B cell (primary cell): ENCODE measurements around the gene PDCD11. TPM values are rescaled to one million over a fixed set of nuclear protein-coding genes. Genes with fewer than 3 reads are reported as not detected.

Experiments
- ATAC-seq: fragments of 200-7000 bp; cut with Tn5 transposase; one replicate; pipeline ENCODE4 v1.10.0; 2021; ENCODE audit warnings: low read depth, mild to moderate bottlenecking, moderate number of reproducible peaks, moderate library complexity
- CTCF ChIA-PET: fragments of 350-600 bp; sonication (Branson Sonifier 250); formaldehyde crosslinking; loops from one replicate; lab custom pipeline; 2021; ENCODE audit warnings: antibody characterized with exemption, inconsistent platforms; lab: Charles Lee
- POLR2A ChIA-PET: fragments of 350-600 bp; sonication (Branson Sonifier 250); formaldehyde crosslinking; loops from one replicate; lab custom pipeline; 2021; ENCODE audit warnings: antibody characterized with exemption; lab: Charles Lee
- DNase-seq: peaks from one replicate; pipeline ENCODE4 v3.0.0; 2013
- H2AFZ ChIP-seq: 2 replicates; pipeline ENCODE4 v1.6.1; 2012; ENCODE audit warnings: mild to moderate bottlenecking, low read depth, low read length; ENCODE audit not compliant: insufficient read depth, poor library complexity, severe bottlenecking
- H3K27ac ChIP-seq, 2 donors: 1 replicate in 1 of 2; 2 replicates in 1 of 2; pipeline ENCODE4 v1.5.1; 2012 to 2013; ENCODE audit warnings: low read length in 2 of 2, mild to moderate bottlenecking in 2 of 2, moderate library complexity in 1 of 2
- H3K27me3 ChIP-seq, 4 experiments: fragments of 200-600 bp in 1 of 4; sonication (generic) in 1 of 4; replicated peaks in 1 of 4; 1 replicate in 2 of 4; 2 replicates in 2 of 4; pipeline versions ENCODE4 v1.6.1 to v1.7.0; 2013 to 2016; ENCODE audit warnings: low read length in 3 of 4, mild to moderate bottlenecking in 2 of 4, mixed read lengths in 1 of 4, moderate library complexity in 1 of 4; ENCODE audit not compliant: insufficient read depth in 4 of 4, control insufficient read depth in 3 of 4; ENCODE audit errors: control extremely low read depth in 1 of 4
- H3K36me3 ChIP-seq, 2 experiments: replicated peaks in 1 of 2; 1 replicate in 1 of 2; 2 replicates in 1 of 2; pipeline versions ENCODE4 v1.6.1 to v1.7.1; 2013; ENCODE audit warnings: low read length in 1 of 2; ENCODE audit not compliant: insufficient read depth in 2 of 2, control insufficient read depth in 1 of 2; ENCODE audit errors: control extremely low read depth in 1 of 2, extremely low read depth in 1 of 2
- H3K4me1 ChIP-seq, 2 donors: fragments of 200-600 bp in 1 of 2; sonication (generic) in 1 of 2; 1 replicate in 1 of 2; 2 replicates in 1 of 2; pipeline versions ENCODE4 v1.5.1 to v1.6.1; 2013 to 2017; ENCODE audit warnings: low read length in 2 of 2; ENCODE audit not compliant: control insufficient read depth in 2 of 2, insufficient read depth in 2 of 2
- H3K4me2 ChIP-seq: replicated peaks from 2 replicates; pipeline ENCODE3; 2012; ENCODE audit warnings: mild to moderate bottlenecking, low read depth, low read length; ENCODE audit not compliant: poor library complexity, severe bottlenecking
- H3K4me3 ChIP-seq, 5 experiments: fragments of 200-600 bp in 1 of 5; sonication (generic) in 1 of 5; 1 replicate in 3 of 5; 2 replicates in 2 of 5; pipeline versions ENCODE4 v1.5.1 to v1.7.0; 2011 to 2016; ENCODE audit warnings: low read length in 4 of 5, mild to moderate bottlenecking in 4 of 5, low read depth in 2 of 5, control low read depth in 1 of 5, moderate library complexity in 1 of 5; ENCODE audit not compliant: insufficient read depth in 1 of 5; ENCODE audit errors: control extremely low read depth in 1 of 5, extremely low read depth in 1 of 5
- H3K79me2 ChIP-seq: fragments of 200-600 bp; sonication (generic); one replicate; pipeline ENCODE4 v1.6.0; 2016; ENCODE audit warnings: low read length; ENCODE audit not compliant: control insufficient read depth, insufficient read depth
- H3K9ac ChIP-seq: fragments of 200-600 bp; sonication (generic); 2 replicates; pipeline ENCODE4 v1.6.1; 2017; ENCODE audit warnings: mild to moderate bottlenecking, low read length, moderate library complexity
- H3K9me3 ChIP-seq, 3 donors: one replicate each; pipeline versions ENCODE4 v1.6.1 to v1.7.1; 2013; ENCODE audit warnings: low read length in 2 of 3; ENCODE audit not compliant: control insufficient read depth in 2 of 3, insufficient read depth in 1 of 3; ENCODE audit errors: control extremely low read depth in 1 of 3
- H4K20me1 ChIP-seq: 2 replicates; pipeline ENCODE4 v1.6.0; 2012; ENCODE audit warnings: mild to moderate bottlenecking, low read length; ENCODE audit not compliant: insufficient read depth, control insufficient read depth, poor library complexity, severe bottlenecking
- H3K27ac Mint-ChIP-seq: one replicate; pipeline ENCODE4 v1.8.0; 2021; ENCODE audit warnings: mixed read lengths
- H3K27me3 Mint-ChIP-seq: one replicate; pipeline ENCODE4 v1.8.0; 2021; ENCODE audit warnings: mixed read lengths
- H3K4me1 Mint-ChIP-seq: one replicate; pipeline ENCODE4 v1.8.0; 2021; ENCODE audit warnings: mixed read lengths
- H3K4me3 Mint-ChIP-seq: one replicate; pipeline ENCODE4 v1.8.0; 2021; ENCODE audit warnings: mixed read lengths
- H3K9me3 Mint-ChIP-seq: one replicate; pipeline ENCODE4 v1.8.0; 2022; ENCODE audit warnings: mixed read lengths; ENCODE audit not compliant: insufficient read depth
- EZH2 ChIP-seq: IDR thresholded peaks from 2 replicates; pipeline ENCODE4 v1.6.1; 2012; ENCODE audit warnings: borderline replicate concordance, low read depth, mild to moderate bottlenecking, moderate library complexity, low read length; ENCODE audit not compliant: insufficient read depth, poor library complexity, severe bottlenecking
- WGBS: methylation state at CpG from one replicate; pipeline ENCODE4 v1.1.5; 2013; ENCODE audit warnings: missing lambda C conversion rate; ENCODE audit not compliant: insufficient coverage; 5-methylcytosine and 5-hydroxymethylcytosine counted together
- intact Hi-C: fragments of 100-400 bp; cut with micrococcal nuclease; formaldehyde crosslinking; loops from one replicate; pipeline ENCODE4 v1.10.0; 2022
- polyA plus RNA-seq: library from polyadenylated mRNA; depleted of rRNA; stranded (reverse); fragments of >200 nt; gene quantifications from 2 replicates; pipeline ENCODE4 v1.2.3, GENCODE V29; 2012
- total RNA-seq, 2 donors: library from RNA; stranded (reverse); fragments of 120-200 nt in 1 of 2; gene quantifications; 1 replicate in 1 of 2; 2 replicates in 1 of 2; pipeline versions ENCODE4 v1.2.3 to v1.2.4, GENCODE V29; 2013 to 2022
- TF ChIP-seq, protein P1 (sequence below): fragments of 200-600 bp; IDR thresholded peaks from one replicate; pipeline ENCODE4 v1.8.0; 2022; ENCODE audit warnings: antibody characterized with exemption, mild to moderate bottlenecking

PDCD11 gene
- total and polyA plus RNA-seq, 2 donors (not counting 1 experiment from before 2014, with no cell fraction given), result 15.9 to 42.3 TPM

DNA sequence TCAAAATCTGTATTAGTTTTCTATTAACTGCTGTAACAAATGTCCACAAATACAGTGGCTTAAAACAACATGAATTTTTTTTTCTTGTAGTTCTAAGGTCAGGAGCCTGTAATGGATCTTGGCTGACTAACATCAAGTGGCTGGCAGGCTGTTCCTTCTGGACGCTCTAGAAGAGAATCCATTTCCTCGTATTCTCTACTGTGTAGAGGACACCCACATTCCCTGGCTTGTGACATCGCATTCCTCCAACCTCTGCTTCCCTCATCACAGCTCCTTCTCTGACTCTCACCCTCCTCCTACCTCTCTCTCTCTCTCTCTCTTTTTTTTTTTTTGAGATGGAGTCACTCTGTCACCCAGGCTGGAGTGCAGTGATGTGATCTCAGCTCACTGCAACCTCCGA lies 67.1 kb downstream of the PDCD11 start:
- 100% methylated on average over 1 of the region's 4 CpGs for WGBS
- ATAC-seq (no peak), DNase-seq (no peak)
- Mint-ChIP-seq H3K4me3 (no peak overlapping the region), H3K27me3 (no peaks in the 10 kb centered on the region), H3K27ac (no peak overlapping the region), H3K9me3 (no peaks in the 10 kb centered on the region), H3K4me1 (peaks cover 38% of the 10 kb centered on the region)
- H3K27me3 ChIP-seq, result no peaks in the 10 kb centered on the region
- POLR2A ChIA-PET, result no interaction called here
- CTCF ChIA-PET, result interaction anchor here (1.5 to 1.6 kb wide), 2 partner anchors 11 to 13 kb away, joined by 3 to 4 read pairs; partner anchors contain the start of gene CALHM2
- no peaks in the 10 kb centered on the region for H3K9me3 ChIP-seq
- H3K79me2 ChIP-seq, result no peaks in the 10 kb centered on the region
- H3K4me3 ChIP-seq, result no peak overlapping the region
- no peak overlapping the region for H3K27ac ChIP-seq
- intact Hi-C loops, result no loop called here
- peaks cover 14 to 43% of the 10 kb centered on the region in 2 donors for H3K4me1 ChIP-seq
- no peaks in the 10 kb centered on the region for H3K36me3 ChIP-seq
- no peak overlapping the region for H3K4me2 ChIP-seq
- H3K9ac ChIP-seq, result no peak overlapping the region
- H4K20me1 ChIP-seq, result no peaks in the 10 kb centered on the region
- TF ChIP-seq, protein P1, sequence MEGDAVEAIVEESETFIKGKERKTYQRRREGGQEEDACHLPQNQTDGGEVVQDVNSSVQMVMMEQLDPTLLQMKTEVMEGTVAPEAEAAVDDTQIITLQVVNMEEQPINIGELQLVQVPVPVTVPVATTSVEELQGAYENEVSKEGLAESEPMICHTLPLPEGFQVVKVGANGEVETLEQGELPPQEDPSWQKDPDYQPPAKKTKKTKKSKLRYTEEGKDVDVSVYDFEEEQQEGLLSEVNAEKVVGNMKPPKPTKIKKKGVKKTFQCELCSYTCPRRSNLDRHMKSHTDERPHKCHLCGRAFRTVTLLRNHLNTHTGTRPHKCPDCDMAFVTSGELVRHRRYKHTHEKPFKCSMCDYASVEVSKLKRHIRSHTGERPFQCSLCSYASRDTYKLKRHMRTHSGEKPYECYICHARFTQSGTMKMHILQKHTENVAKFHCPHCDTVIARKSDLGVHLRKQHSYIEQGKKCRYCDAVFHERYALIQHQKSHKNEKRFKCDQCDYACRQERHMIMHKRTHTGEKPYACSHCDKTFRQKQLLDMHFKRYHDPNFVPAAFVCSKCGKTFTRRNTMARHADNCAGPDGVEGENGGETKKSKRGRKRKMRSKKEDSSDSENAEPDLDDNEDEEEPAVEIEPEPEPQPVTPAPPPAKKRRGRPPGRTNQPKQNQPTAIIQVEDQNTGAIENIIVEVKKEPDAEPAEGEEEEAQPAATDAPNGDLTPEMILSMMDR, result no peak
- TF ChIP-seq EZH2, result no peak
- H2AFZ ChIP-seq, result no peak overlapping the region

DNA sequence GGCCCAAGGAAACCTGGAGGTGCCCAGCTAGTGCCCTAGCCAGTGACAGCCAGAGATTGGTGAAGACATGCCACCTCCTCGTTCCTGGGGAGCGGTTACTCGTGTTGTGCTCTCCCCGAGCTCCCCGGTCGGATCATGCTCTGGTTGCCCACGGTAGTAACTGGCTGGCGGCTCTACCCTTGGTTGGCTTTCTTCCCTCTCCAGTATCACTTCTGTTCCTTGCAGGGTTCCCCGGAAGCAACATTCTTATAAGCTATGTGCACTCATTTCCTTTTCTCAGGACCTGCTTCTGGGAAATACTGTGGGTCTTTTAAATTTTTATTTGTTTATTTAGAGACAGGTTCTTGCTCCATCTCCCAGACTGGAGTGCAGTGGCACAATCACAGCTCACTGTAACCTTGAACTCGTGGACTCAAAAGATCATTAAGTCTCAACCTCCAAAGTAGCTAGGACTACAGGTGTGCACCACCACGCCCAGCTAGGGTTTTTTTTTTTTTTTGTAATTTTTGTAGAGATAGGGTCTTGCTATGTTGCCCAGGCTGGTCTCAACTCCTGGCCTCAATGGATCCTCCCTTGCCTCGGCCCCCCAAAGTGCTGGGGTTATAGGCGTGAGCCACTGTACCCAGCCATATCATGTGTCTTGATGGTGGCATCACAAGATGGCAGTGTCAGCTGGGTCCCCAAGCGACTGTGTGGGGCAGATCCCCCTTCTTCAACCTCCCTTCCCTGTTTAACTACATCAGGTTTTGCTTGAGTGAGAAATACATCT lies 69.2 kb downstream of the PDCD11 start:
- no peak overlapping the region for H3K9ac ChIP-seq
- no peaks in the 10 kb centered on the region for H3K36me3 ChIP-seq
- no peak for TF ChIP-seq EZH2
- TF ChIP-seq, protein P1, result no peak
- WGBS, result 87% methylated on average over 10 of the region's 14 CpGs
- Mint-ChIP-seq H3K27me3 (no peaks in the 10 kb centered on the region), H3K27ac (peak overlapping the region; percentile 61), H3K4me1 (peaks cover 43% of the 10 kb centered on the region), H3K4me3 (no peak overlapping the region), H3K9me3 (no peaks in the 10 kb centered on the region)
- peak overlapping the region; percentile 36 for H2AFZ ChIP-seq
- CTCF ChIA-PET, result interaction anchor here (1.1 to 3.2 kb wide), 6 partner anchors 12 to 48 kb away, joined by 3 to 10 read pairs (median 4); partner anchors contain the start of gene CALHM2
- ATAC-seq, result no peak
- POLR2A ChIA-PET, result interaction anchor here (2.0 kb wide), 1 partner anchor 13 kb away, joined by 11 read pairs; the partner anchor contains the start of gene CALHM2
- intact Hi-C loops, result no loop called here
- no peak overlapping the region for H3K4me2 ChIP-seq
- peaks cover 0 to under 1% (median 0%) of the 10 kb centered on the region in 3 donors for H3K9me3 ChIP-seq
- no peaks in the 10 kb centered on the region for H3K27me3 ChIP-seq
- H3K79me2 ChIP-seq, result no peaks in the 10 kb centered on the region
- no peaks in the 10 kb centered on the region for H4K20me1 ChIP-seq
- H3K4me3 ChIP-seq, result no peak overlapping the region
- peaks cover 14 to 45% of the 10 kb centered on the region in 2 donors for H3K4me1 ChIP-seq
- DNase-seq, result no peak
- H3K27ac ChIP-seq, result no peak overlapping the region
